Nephron progenitor cell (in vitro differentiated cells): Measurements from ENCODE around the gene CALHM2.

Experiments
- DNase-seq: peaks from one replicate; pipeline ENCODE4 v3.0.0; 2021
- H3K27ac Mint-ChIP-seq: 2 replicates; pipeline ENCODE4 v1.8.0; 2021; ENCODE audit warnings: mild to moderate bottlenecking, moderate library complexity, mixed read lengths
- H3K27me3 Mint-ChIP-seq: 2 replicates; pipeline ENCODE4 v1.8.0; 2021; ENCODE audit warnings: mild to moderate bottlenecking, low read depth, mixed read lengths; ENCODE audit not compliant: poor library complexity
- H3K36me3 Mint-ChIP-seq: 2 replicates; pipeline ENCODE4 v1.8.0; 2021; ENCODE audit warnings: low read depth, mixed read lengths
- H3K4me1 Mint-ChIP-seq: 2 replicates; pipeline ENCODE4 v1.8.0; 2021; ENCODE audit warnings: mixed read lengths
- H3K4me3 Mint-ChIP-seq: 2 replicates; pipeline ENCODE4 v1.8.0; 2021; ENCODE audit warnings: mild to moderate bottlenecking, moderate library complexity, mixed read lengths
- H3K9me3 Mint-ChIP-seq: 2 replicates; pipeline ENCODE4 v1.8.0; 2021; ENCODE audit warnings: mild to moderate bottlenecking, moderate library complexity, mixed read lengths
- TF ChIP-seq, protein P1 (sequence below): fragments of 200-600 bp; sonication (generic); IDR thresholded peaks from 2 replicates; pipeline ENCODE4 v1.5.0; 2021; ENCODE audit warnings: antibody characterized with exemption

Gene CALHM2

DNA sequence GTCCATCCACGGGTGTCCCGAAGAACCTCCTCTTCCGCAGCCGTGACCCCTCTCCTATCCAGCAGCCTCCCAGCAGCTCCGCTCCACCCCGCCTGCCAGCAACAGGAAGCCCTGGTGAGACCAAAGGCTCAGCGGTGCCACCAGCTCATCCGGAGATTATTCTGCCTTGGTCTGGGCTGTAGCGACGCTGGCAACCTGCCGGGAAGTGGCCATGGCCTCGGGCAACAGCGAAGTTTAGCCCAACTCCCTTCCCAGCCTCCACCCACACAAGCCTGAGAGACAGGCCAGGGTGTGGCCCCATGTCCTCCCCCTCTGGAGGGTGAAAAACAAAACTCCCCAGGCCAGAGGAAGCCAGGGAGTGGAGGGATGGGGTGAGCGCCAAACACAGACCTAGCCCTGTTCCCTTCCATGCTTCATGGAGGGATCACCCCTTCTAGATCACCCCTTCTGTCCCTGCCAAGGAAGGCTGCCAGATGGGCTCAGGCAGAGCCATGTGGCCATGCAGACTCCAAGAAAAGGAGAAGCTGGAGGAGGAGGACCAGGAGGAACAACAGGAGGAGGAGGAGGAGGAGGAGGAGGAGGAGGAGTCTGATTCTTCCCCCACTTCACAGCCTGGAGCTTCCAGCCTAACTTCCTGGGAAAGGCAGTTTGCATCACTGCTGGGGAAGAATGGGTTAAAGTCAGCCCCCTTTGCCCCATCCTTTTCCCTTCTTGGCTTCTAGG lies 918 bp downstream of the CALHM2 start:
- TF ChIP-seq, protein P1, sequence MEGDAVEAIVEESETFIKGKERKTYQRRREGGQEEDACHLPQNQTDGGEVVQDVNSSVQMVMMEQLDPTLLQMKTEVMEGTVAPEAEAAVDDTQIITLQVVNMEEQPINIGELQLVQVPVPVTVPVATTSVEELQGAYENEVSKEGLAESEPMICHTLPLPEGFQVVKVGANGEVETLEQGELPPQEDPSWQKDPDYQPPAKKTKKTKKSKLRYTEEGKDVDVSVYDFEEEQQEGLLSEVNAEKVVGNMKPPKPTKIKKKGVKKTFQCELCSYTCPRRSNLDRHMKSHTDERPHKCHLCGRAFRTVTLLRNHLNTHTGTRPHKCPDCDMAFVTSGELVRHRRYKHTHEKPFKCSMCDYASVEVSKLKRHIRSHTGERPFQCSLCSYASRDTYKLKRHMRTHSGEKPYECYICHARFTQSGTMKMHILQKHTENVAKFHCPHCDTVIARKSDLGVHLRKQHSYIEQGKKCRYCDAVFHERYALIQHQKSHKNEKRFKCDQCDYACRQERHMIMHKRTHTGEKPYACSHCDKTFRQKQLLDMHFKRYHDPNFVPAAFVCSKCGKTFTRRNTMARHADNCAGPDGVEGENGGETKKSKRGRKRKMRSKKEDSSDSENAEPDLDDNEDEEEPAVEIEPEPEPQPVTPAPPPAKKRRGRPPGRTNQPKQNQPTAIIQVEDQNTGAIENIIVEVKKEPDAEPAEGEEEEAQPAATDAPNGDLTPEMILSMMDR: no peak
- no peak for DNase-seq
- H3K36me3 Mint-ChIP-seq: peaks cover 20% of the 10 kb centered on the region
- H3K27me3 Mint-ChIP-seq: peaks cover 12% of the 10 kb centered on the region
- peak overlapping the region; percentile 80 for H3K4me3 Mint-ChIP-seq
- H3K27ac Mint-ChIP-seq: no peak overlapping the region
- no peaks in the 10 kb centered on the region for H3K9me3 Mint-ChIP-seq
- peaks cover 40% of the 10 kb centered on the region for H3K4me1 Mint-ChIP-seq

DNA sequence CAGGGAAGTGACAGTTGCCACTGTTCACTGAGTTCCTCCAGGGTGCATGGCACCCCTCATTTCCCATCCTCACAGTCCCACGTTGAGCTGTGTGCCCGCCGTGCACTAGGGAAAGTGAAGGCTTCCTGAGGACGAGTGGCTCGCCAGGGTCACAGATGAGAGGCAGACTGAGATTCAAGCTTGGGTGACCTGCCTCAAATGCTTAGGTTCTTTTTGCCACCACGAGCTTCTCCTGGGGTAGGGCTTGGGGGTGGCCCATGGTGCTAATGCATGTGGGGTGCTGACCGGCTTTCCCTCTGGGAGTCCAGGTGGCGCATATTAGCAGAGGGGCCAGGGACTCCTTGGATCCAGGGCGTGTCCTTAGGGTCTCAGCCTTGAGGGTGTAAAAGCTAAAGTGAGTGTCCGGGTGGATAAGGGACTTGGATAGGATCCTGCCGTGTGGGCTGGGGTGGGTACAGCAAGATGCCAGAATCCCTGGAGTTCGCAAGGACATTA lies 1.9 kb downstream of the CALHM2 start:
- TF ChIP-seq, protein P1: no peak
- H3K9me3 Mint-ChIP-seq: no peaks in the 10 kb centered on the region
- no peak for DNase-seq
- peak overlapping the region; percentile 34 for H3K4me3 Mint-ChIP-seq
- peaks cover 40% of the 10 kb centered on the region for H3K4me1 Mint-ChIP-seq
- peaks cover 12% of the 10 kb centered on the region for H3K27me3 Mint-ChIP-seq
- peaks cover 23% of the 10 kb centered on the region for H3K36me3 Mint-ChIP-seq
- no peak overlapping the region for H3K27ac Mint-ChIP-seq

DNA sequence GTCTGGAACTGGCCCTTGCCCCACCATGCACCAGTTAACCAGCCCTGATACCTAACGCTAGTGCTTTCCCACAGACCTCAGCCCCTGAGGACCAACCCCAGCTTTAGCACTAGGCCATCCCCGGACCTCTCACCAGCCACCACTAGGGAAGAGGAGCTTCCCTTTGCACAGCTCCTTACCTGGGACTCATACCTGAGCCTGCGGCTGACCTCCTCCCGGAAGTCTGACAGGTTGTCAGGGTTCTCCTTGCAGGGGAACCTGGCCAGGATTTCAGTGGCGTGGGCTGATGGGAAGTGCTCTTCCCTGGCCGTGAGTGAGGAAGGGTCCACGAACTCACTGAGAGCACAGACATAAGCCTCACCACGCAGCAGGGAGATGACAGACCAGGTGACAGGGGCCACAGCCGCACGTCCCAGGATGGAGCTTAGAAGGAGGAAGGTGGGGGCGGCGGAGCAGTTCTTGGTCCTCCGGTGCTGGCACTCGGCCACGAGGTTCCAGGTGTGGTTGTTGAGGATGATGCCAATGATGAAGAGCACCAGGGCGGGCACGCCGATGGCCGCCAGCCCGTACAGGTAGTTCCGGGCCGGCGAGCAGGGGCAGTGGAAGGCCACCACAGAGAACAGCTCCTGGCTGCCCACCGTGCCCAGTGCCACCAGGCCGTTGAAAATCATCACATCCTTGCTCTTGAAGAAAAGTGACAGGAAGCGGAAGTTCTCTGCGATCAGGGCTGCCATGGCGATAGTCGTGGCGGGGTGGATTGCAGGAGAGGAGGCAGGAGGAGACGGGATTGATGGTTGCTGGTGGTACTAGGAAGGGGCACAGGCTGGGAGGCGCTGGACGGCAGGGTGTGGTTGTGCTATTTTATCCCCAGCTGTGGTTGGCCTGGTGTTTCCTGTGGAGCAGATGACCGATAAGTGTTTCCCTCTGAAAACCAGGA lies 2.7 kb downstream of the CALHM2 start:
- Mint-ChIP-seq H3K27me3 (peaks cover 9% of the 10 kb centered on the region), H3K27ac (peak overlapping the region; percentile 97), H3K9me3 (no peaks in the 10 kb centered on the region), H3K36me3 (peaks cover 28% of the 10 kb centered on the region), H3K4me3 (peak overlapping the region; percentile 26), H3K4me1 (peaks cover 40% of the 10 kb centered on the region)
- no peak for DNase-seq
- TF ChIP-seq, protein P1: no peak

DNA sequence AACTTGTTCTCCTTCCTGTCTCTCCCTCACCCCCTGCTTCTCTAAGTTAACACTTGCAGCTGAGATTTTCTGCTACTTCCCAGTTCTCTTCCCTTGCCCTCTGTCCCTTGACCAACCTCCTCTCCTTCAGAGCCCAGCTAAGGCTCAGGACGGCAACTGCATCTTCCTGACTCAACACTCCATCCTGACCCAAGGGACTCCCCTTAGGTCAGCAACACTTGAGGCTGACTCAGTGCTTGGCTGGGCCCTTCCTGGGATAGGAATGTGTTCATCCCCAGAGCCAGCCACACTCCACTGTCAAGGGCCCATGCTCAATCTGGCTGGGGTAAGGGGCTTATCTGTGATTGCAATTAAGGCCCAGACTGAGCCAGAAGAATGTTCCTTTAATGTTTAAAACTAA lies 3.4 kb downstream of the CALHM2 start:
- H3K4me3 Mint-ChIP-seq: no peak overlapping the region
- peak overlapping the region; percentile 88 for H3K27ac Mint-ChIP-seq
- H3K27me3 Mint-ChIP-seq: peaks cover 6% of the 10 kb centered on the region

DNA sequence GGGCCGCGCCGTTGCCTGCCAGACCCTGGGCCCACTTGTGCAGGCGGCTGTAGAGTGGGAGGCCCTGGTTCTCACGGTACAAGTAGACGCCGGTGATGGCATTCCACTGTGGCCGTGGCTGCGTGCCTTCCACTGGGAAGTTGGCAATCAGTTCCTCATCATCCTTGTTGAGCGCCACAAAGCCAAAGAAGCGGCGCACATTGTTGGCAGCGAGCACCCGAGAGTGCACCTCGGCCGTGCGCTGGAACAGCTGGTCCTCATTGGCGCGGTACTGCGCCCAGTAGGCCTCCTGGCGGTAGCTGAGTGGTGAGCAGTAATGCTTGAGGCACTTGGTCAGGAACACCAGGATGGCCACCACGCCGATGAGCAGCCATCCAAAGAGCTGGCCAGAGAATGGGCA lies 5.0 kb downstream of the CALHM2 start:
- peaks cover 5% of the 10 kb centered on the region for H3K27me3 Mint-ChIP-seq
- no peak for DNase-seq
- H3K36me3 Mint-ChIP-seq: peaks cover 35% of the 10 kb centered on the region
- H3K4me3 Mint-ChIP-seq: no peak overlapping the region
- TF ChIP-seq, protein P1: no peak
- H3K27ac Mint-ChIP-seq: peak overlapping the region; percentile 42
- no peaks in the 10 kb centered on the region for H3K9me3 Mint-ChIP-seq
- H3K4me1 Mint-ChIP-seq: peaks cover 26% of the 10 kb centered on the region

More for the DNA sequence above, 3.4 kb downstream of the CALHM2 start:
- Mint-ChIP-seq H3K4me1 (peaks cover 39% of the 10 kb centered on the region), H3K36me3 (peaks cover 28% of the 10 kb centered on the region), H3K9me3 (no peaks in the 10 kb centered on the region)
- TF ChIP-seq, protein P1: no peak
- no peak for DNase-seq
